Measurements from ENCODE around the gene C5orf52. TPM values are rescaled to one million over a fixed set of nuclear protein-coding genes. Genes with fewer than 3 reads are reported as not detected.

C5orf52 gene
- total RNA-seq, 1 experiment from 2014 or later: not detected

DNA sequence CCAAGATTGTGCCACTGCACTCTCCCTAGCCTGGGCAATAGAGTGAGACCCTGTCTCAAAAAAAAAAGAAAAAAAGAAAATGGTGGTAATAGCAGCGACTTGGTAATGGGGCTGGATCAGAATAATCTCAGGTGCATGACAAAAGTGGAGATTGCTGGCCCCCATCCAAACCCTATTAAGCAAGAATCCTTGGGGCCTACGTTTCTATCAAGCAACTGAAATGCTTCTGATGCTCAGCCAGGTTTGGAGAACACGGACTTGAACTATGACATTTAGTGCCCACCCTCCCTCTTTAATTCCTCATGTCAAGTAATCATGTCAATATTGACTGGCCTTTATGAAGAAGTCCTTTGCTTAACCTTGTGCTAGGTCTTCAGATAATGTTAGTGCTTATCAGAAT is 6.6 kb downstream of the C5orf52 start:
- H3K9me3 Mint-ChIP-seq: no peaks in the 10 kb centered on the region
- Histone ChIP-seq H3K23ac (ENCODE audit: insufficient read length, low read depth, low read length) (no peak overlapping the region), H3K56ac (ENCODE audit: insufficient read length, low read depth, low read length) (no peak overlapping the region), H3K27ac (ENCODE audit: insufficient read length, low read depth, low read length) (no peak overlapping the region), H3K79me1 (ENCODE audit: insufficient read depth, low read depth, low read length, poor library complexity, severe bottlenecking) (no peaks in the 10 kb centered on the region), H3K4me2 (ENCODE audit: insufficient read depth, insufficient read length, low read length) (no peak overlapping the region), H3K27me3 (ENCODE audit: insufficient read depth, low read length) (no peaks in the 10 kb centered on the region), H2BK120ac (ENCODE audit: low read depth, low read length, poor library complexity, severe bottlenecking) (no peak overlapping the region), H2BK15ac (ENCODE audit: low read depth, low read length) (no peak overlapping the region), H4K5ac (ENCODE audit: insufficient read length, low read depth, low read length) (no peak overlapping the region), H3K14ac (ENCODE audit: insufficient read depth, low read length) (no peak overlapping the region), H3K18ac (ENCODE audit: insufficient read length, low read depth, low read length) (no peak overlapping the region), H3K4ac (ENCODE audit: low read depth, low read length) (no peak overlapping the region), H2AFZ (ENCODE audit: low read length) (no peak overlapping the region), H2BK20ac (ENCODE audit: low read depth, low read length, poor library complexity, severe bottlenecking) (no peak overlapping the region), H2AK5ac (ENCODE audit: insufficient read length, low read length) (no peak overlapping the region), H4K8ac (replicated peaks; ENCODE audit: insufficient read length, low read depth, low read length) (no peak overlapping the region), H3K9me3 (ENCODE audit: control insufficient read depth, low read depth, low read length) (no peaks in the 10 kb centered on the region), H3K4me1 (ENCODE audit: insufficient read depth, low read length) (no peaks in the 10 kb centered on the region), H2BK12ac (ENCODE audit: insufficient read length, low read depth, low read length) (no peak overlapping the region), H3K79me2 (ENCODE audit: insufficient read depth, low read length) (no peaks in the 10 kb centered on the region), H4K20me1 (ENCODE audit: control insufficient read depth, insufficient read depth, insufficient read length) (no peaks in the 10 kb centered on the region), H4K91ac (ENCODE audit: insufficient read length, low read depth, low read length) (no peak overlapping the region), H3K23me2 (ENCODE audit: insufficient read length, low read depth, low read length, poor library complexity, severe bottlenecking) (no peaks in the 10 kb centered on the region), H2BK5ac (ENCODE audit: insufficient read length, low read length) (no peak overlapping the region), H3T11ph (ENCODE audit: low read length) (no peak overlapping the region), H3K9ac (ENCODE audit: extremely low read depth, insufficient read length, low read length) (no peak overlapping the region)
- no peak for DNase-seq
- no peak overlapping the region for H3K27ac Mint-ChIP-seq
- no CpG with 5 or more reads among the region's 3 CpGs for WGBS (ENCODE audit: extremely low coverage, insufficient read length, low lambda C conversion rate)
- H3K27me3 Mint-ChIP-seq (ENCODE audit: low read depth): peaks cover 5% of the 10 kb centered on the region
- TF ChIP-seq, protein P1, sequence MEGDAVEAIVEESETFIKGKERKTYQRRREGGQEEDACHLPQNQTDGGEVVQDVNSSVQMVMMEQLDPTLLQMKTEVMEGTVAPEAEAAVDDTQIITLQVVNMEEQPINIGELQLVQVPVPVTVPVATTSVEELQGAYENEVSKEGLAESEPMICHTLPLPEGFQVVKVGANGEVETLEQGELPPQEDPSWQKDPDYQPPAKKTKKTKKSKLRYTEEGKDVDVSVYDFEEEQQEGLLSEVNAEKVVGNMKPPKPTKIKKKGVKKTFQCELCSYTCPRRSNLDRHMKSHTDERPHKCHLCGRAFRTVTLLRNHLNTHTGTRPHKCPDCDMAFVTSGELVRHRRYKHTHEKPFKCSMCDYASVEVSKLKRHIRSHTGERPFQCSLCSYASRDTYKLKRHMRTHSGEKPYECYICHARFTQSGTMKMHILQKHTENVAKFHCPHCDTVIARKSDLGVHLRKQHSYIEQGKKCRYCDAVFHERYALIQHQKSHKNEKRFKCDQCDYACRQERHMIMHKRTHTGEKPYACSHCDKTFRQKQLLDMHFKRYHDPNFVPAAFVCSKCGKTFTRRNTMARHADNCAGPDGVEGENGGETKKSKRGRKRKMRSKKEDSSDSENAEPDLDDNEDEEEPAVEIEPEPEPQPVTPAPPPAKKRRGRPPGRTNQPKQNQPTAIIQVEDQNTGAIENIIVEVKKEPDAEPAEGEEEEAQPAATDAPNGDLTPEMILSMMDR (conservative IDR thresholded peaks at IDR 0.05): no peak
- no peak overlapping the region for H3K4me3 Mint-ChIP-seq
- no peaks in the 10 kb centered on the region for H3K36me3 Mint-ChIP-seq (ENCODE audit: insufficient read depth in 1 of 3, low read depth in 3 of 3)
- H3K4me1 Mint-ChIP-seq: no peaks in the 10 kb centered on the region

All from H9 (cell line).